Measurements from ENCODE around the gene CYB561D1.

The CYB561D1 gene

GRCh38 chr1:109483672-109484518, 10.0 kb upstream of the CYB561D1 start, which contains the start of gene ATXN7L2:
Gene ATXN7L2, plus strand, starts transcription at chr1:109483905. Its CDS starts 49 bp downstream, at chr1:109483954.
- TF ChIP-seq JUND (IDR thresholded peaks at IDR 0.05; ENCODE audit: low read depth) = no peak
- peak; percentile 92 to 95 for DNase-seq (ENCODE audit: low read depth in 1 of 2, low spot score in 1 of 2)
- in situ Hi-C loops (cut with HindIII; ENCODE audit: low pct_unique_long_range_greater_than_20kb, low sequenced_read_pairs) = no loop called here

GRCh38 chr1:109484519-109484975, 9.3 kb upstream of the CYB561D1 start:
- DNase-seq (ENCODE audit: low read depth in 1 of 2, low spot score in 1 of 2) = no peak
- in situ Hi-C loops (cut with HindIII; ENCODE audit: low pct_unique_long_range_greater_than_20kb, low sequenced_read_pairs) = no loop called here
- TF ChIP-seq JUND (IDR thresholded peaks at IDR 0.05; ENCODE audit: low read depth) = no peak

- DNase-seq (ENCODE audit: low read depth in 1 of 2, low spot score in 1 of 2) = no peak
- no peak for TF ChIP-seq JUND (IDR thresholded peaks at IDR 0.05; ENCODE audit: low read depth)
- in situ Hi-C loops (cut with HindIII; ENCODE audit: low pct_unique_long_range_greater_than_20kb, low sequenced_read_pairs) = no loop called here
These were observed 8.9 kb upstream of the CYB561D1 start for GRCh38 chr1:109485001-109485400.

DNA sequence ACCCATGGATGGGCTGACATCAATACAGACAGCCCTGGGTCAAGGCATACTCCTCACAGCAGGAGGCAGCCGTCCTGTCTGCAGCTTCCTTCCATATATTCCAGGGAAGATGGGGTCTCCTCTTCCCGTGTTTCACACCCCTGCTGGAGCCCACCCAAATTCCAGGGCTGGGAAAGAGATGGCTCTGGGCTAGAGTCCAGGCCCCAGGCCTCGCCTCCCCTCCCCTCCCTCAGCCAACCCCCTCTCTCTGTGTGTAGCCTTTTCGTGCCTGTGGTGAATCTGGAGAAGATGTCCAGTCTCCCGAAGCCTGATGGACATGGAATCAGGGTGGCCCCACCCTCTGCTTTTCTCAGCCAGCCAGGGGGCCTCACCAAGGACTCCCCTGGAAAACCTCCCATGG, 6.6 kb upstream of the CYB561D1 start:
- no peak for DNase-seq (ENCODE audit: low read depth in 1 of 2, low spot score in 1 of 2)
- no peak for TF ChIP-seq JUND (IDR thresholded peaks at IDR 0.05; ENCODE audit: low read depth)
- in situ Hi-C loops (cut with HindIII; ENCODE audit: low pct_unique_long_range_greater_than_20kb, low sequenced_read_pairs) = no loop called here

GRCh38 chr1:109488201-109488600, 5.7 kb upstream of the CYB561D1 start:
- TF ChIP-seq JUND (IDR thresholded peaks at IDR 0.05; ENCODE audit: low read depth) = no peak
- DNase-seq (ENCODE audit: low read depth in 1 of 2, low spot score in 1 of 2) = no peak
- in situ Hi-C loops (cut with HindIII; ENCODE audit: low pct_unique_long_range_greater_than_20kb, low sequenced_read_pairs) = no loop called here

- in situ Hi-C loops (cut with HindIII; ENCODE audit: low pct_unique_long_range_greater_than_20kb, low sequenced_read_pairs) = no loop called here
- no peak for TF ChIP-seq JUND (IDR thresholded peaks at IDR 0.05; ENCODE audit: low read depth)
- DNase-seq (ENCODE audit: low read depth in 1 of 2, low spot score in 1 of 2) = no peak
These were observed 5.2 kb upstream of the CYB561D1 start for GRCh38 chr1:109488696-109489095.

DNA sequence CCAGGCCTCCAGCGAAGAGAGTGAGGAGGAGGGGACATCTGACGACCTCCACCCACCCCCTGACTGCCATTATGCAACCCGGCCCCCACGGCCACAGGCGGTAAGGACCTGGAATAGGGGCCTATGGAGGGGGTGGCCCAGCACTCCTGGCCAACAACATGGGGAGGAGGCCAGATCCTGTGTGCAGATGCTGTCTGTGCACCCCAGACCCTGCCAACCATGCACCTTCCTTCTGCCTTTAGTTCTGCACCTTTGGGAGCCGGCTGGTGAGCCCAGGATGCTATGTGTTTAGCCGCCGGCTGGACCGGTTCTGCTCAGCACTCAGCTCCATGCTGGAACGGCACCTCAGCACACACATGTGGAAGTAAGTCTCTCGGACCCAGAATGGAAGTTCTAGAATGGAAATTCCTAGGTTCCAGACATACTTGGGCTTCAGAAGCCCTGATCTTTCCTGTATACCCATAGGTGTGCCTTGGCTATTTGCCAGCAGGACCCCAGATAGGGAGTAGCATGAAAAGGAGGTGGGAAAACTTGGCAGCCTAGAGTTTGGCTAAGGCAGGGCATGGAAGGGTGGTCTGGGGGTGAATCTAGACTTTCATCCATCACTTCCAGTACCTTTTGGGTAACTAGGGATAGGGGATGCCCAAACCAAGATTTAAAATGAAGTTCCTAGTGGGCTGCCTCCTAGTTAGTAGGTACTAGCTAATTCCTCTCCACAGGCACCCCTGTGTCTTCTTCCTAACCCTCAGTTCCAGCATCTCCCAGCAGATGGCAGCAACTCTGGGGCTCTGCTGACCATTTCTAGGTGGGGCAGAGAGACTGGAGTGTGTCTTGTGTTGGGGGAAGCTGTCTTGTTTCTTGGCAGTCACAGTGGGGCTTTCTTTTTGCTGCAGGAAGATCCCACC, 3.6 kb upstream of the CYB561D1 start:
- in situ Hi-C loops (cut with HindIII; ENCODE audit: low pct_unique_long_range_greater_than_20kb, low sequenced_read_pairs) = no loop called here
- no peak for TF ChIP-seq JUND (IDR thresholded peaks at IDR 0.05; ENCODE audit: low read depth)
- DNase-seq (ENCODE audit: low read depth in 1 of 2, low spot score in 1 of 2) = peak; percentile 58 to 74

- in situ Hi-C loops (cut with HindIII; ENCODE audit: low pct_unique_long_range_greater_than_20kb, low sequenced_read_pairs) = no loop called here
- TF ChIP-seq JUND (IDR thresholded peaks at IDR 0.05; ENCODE audit: low read depth) = no peak
- DNase-seq (ENCODE audit: low read depth in 1 of 2, low spot score in 1 of 2) = no peak
These were observed 3.0 kb upstream of the CYB561D1 start for GRCh38 chr1:109490934-109491302.

GRCh38 chr1:109491372-109491771, 2.5 kb upstream of the CYB561D1 start:
- in situ Hi-C loops (cut with HindIII; ENCODE audit: low pct_unique_long_range_greater_than_20kb, low sequenced_read_pairs) = no loop called here
- TF ChIP-seq JUND (IDR thresholded peaks at IDR 0.05; ENCODE audit: low read depth) = no peak
- DNase-seq (ENCODE audit: low read depth in 1 of 2, low spot score in 1 of 2) = no peak

- TF ChIP-seq JUND (IDR thresholded peaks at IDR 0.05; ENCODE audit: low read depth) = no peak
- DNase-seq (ENCODE audit: low read depth in 1 of 2, low spot score in 1 of 2) = no peak
- in situ Hi-C loops (cut with HindIII; ENCODE audit: low pct_unique_long_range_greater_than_20kb, low sequenced_read_pairs) = no loop called here
These were observed 1.1 kb upstream of the CYB561D1 start for GRCh38 chr1:109492779-109493178.

DNA sequence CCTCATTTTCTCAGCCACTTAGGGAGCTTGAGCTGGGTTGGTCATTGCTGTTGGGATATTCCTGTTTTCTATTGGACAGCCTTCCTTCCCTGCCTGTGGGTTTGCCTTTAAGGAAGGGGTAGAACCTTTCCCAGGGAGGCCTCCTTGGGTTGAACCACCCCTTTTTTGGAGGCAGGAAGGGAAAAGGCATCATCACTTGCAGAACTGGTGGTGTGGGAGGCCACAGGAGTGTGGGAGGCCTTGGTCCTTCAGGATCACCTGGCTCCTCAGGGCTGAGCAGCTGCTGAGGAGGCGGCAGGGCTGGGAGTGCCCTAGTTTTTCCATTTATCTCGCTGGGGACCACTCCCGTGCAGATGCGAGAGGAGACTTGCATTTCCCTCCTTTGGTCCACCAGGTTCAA, 667 bp upstream of the CYB561D1 start:
- TF ChIP-seq JUND (IDR thresholded peaks at IDR 0.05; ENCODE audit: low read depth) = no peak
- peak in 1 of 2 experiments; percentile 50 for DNase-seq (ENCODE audit: low read depth in 1 of 2, low spot score in 1 of 2)
- in situ Hi-C loops (cut with HindIII; ENCODE audit: low pct_unique_long_range_greater_than_20kb, low sequenced_read_pairs) = no loop called here

GRCh38 chr1:109495738-109496137, 1.8 kb downstream of the CYB561D1 start:
- TF ChIP-seq JUND (IDR thresholded peaks at IDR 0.05; ENCODE audit: low read depth) = no peak
- in situ Hi-C loops (cut with HindIII; ENCODE audit: low pct_unique_long_range_greater_than_20kb, low sequenced_read_pairs) = no loop called here
- no peak for DNase-seq (ENCODE audit: low read depth in 1 of 2, low spot score in 1 of 2)

Data from T47D (cell line).